BJ (cell line): ENCODE measurements around the gene RALA. TPM values are rescaled to one million over a fixed set of nuclear protein-coding genes. Genes with fewer than 3 reads are reported as not detected.
A peak's percentile ranks its signal among the peaks of the same experiment; 100 is the strongest.

Source experiments
- CTCF ChIA-PET: fragments of 350-600 bp; formaldehyde crosslinking; extraction: SDS; loops from one replicate; lab custom pipeline; 2021; ENCODE audit warnings: antibody characterized with exemption, inconsistent platforms; lab: Yijun Ruan, JAX
- POLR2A ChIA-PET: fragments of 300-600 bp; sonication (Branson Sonifier 250); formaldehyde crosslinking; extraction: SDS; loops from one replicate; lab custom pipeline; 2021; ENCODE audit warnings: antibody characterized with exemption; lab: Charles Lee
- DNase-seq: peaks from one replicate; pipeline ENCODE4 v3.0.0-alpha.2; 2011; ENCODE audit warnings: low read depth
- H3K27me3 ChIP-seq: 2 replicates; pipeline ENCODE4 v1.6.0; 2011; ENCODE audit warnings: low read length; ENCODE audit not compliant: control insufficient read depth, insufficient read depth
- H3K36me3 ChIP-seq: 2 replicates; pipeline ENCODE4 v1.5.1; 2011; ENCODE audit warnings: low read length; ENCODE audit not compliant: control insufficient read depth, insufficient read depth
- H3K4me3 ChIP-seq: 2 replicates; pipeline ENCODE4 v1.5.1; 2011; ENCODE audit warnings: low read depth, mild to moderate bottlenecking, control low read depth, low read length
- polyA plus RNA-seq: library from polyadenylated mRNA; depleted of rRNA; stranded (reverse); fragments of >200 nt; gene quantifications from 2 replicates; pipeline ENCODE4 v1.2.3, GENCODE V29; 2011
- TF ChIP-seq, protein P1 (sequence below): IDR thresholded peaks from 2 replicates; pipeline ENCODE4 v1.5.1; 2011; ENCODE audit warnings: low read depth, mild to moderate bottlenecking, control low read depth, inconsistent platforms, low read length, moderate library complexity; ENCODE audit not compliant: insufficient read depth

RALA gene
- polyA plus RNA-seq, 1 experiment = 14.9 TPM

DNA sequence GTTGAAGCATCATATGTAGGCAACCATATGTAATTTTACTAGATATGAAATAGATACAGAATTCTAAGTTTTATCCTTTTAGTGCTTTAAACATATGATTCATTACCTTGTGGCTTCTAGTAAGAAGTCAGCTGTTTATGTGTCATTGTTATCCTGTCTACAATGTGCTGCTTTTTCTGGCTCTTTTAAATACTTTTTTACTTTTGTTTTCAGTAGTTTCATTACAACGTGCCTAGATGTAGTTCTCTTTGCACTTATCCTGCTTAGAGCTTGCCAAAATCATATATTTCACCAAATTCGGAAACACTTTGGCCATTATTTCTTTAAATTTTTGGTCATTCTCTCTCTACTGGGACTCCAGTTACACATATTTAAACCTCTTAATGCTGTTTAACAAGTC lies 30.8 kb upstream of the RALA start:
- Histone ChIP-seq H3K4me3 (no peak overlapping the region), H3K36me3 (no peaks in the 10 kb centered on the region), H3K27me3 (no peaks in the 10 kb centered on the region)
- ChIA-PET POLR2A (interaction anchor here (0.6 kb wide), 3 partner anchors 169 to 1472 kb away, joined by 3 to 17 read pairs (median 4); no protein-coding TSS in a partner anchor), CTCF (interaction anchor here (1.3 to 3.5 kb wide), 2 partner anchors 12 to 30 kb away, joined by 4 to 14 read pairs; partner anchors contain the start of gene RALA)
- DNase-seq = peak; percentile 37
- TF ChIP-seq, protein P1, sequence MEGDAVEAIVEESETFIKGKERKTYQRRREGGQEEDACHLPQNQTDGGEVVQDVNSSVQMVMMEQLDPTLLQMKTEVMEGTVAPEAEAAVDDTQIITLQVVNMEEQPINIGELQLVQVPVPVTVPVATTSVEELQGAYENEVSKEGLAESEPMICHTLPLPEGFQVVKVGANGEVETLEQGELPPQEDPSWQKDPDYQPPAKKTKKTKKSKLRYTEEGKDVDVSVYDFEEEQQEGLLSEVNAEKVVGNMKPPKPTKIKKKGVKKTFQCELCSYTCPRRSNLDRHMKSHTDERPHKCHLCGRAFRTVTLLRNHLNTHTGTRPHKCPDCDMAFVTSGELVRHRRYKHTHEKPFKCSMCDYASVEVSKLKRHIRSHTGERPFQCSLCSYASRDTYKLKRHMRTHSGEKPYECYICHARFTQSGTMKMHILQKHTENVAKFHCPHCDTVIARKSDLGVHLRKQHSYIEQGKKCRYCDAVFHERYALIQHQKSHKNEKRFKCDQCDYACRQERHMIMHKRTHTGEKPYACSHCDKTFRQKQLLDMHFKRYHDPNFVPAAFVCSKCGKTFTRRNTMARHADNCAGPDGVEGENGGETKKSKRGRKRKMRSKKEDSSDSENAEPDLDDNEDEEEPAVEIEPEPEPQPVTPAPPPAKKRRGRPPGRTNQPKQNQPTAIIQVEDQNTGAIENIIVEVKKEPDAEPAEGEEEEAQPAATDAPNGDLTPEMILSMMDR = no peak

DNA sequence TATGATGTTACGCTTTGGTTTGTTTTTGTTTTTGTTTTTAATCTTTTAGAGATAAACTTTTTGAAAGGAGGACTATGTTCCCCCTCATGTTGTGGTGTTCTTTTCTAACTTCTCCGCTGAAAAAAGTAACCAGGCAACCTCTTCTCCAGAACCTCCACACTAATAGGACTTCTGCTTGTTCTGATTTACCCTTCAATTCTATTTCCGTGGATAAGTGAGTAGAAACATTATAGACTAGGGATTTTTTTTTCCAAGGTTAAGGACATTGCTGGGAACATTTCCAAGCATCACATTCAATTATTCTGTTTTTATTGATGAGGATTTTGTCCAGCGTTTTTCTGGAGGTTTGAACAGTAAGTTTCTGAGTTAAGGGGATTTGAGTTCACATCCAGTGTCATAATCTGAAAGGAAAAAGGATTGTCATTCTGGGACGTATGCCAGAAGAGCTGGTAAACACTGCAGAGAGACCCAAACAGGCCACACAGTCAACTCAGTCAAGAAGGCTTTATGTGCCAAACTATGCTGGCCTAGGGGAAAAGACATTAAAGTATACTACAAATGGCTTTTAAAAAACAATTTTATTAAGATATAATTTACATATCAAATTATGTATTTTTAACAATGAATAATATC lies 28.3 kb upstream of the RALA start:
- ChIA-PET POLR2A (no interaction called here), CTCF (interaction anchor here (0.8 to 3.5 kb wide), 2 partner anchors 15 to 459 kb away, joined by 3 to 14 read pairs; no protein-coding TSS in a partner anchor)
- Histone ChIP-seq H3K27me3 (no peaks in the 10 kb centered on the region), H3K4me3 (no peak overlapping the region), H3K36me3 (no peaks in the 10 kb centered on the region)
- no peak for DNase-seq
- TF ChIP-seq, protein P1 = no peak

DNA sequence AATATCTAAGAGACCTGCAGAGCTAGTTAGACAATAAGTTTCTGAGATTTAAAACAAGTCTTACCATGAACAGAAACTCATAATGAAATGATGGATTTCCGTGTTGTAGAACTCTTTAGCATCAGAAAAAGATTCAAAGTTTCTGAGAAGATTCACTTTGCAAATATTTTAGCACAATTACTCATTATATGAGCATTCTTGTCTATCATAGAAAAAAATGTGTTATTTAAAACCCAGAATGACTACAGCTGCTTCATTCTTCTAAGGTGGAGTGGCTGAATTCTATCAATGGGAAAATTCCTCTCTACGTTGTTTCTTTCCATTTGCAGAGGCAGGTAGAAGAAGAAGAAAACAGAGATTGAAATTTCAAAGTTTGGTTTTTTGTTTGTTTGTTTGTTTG lies 21.0 kb upstream of the RALA start:
- ChIA-PET CTCF (no interaction called here), POLR2A (no interaction called here)
- TF ChIP-seq, protein P1 = no peak
- Histone ChIP-seq H3K27me3 (no peaks in the 10 kb centered on the region), H3K36me3 (no peaks in the 10 kb centered on the region), H3K4me3 (no peak overlapping the region)
- no peak for DNase-seq

DNA sequence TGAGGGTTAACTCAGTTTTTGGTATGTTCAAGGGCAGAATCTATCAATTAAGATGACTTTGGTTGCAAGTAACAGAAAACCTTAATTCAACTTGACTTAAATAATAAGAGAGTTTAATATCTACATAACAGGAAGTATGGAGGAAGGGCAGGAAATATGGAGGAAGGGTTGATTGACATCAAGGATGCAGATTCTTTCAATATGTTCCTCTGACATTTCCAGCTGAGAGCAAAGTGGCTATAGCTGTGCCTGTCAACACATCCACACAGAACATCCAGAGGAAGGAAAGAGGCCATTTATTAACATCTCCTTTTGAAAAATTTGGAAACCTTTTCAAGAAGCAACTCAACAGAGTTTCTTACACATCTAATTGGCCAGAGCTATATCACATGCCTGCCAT lies 19.4 kb upstream of the RALA start:
- H3K27me3 ChIP-seq = no peaks in the 10 kb centered on the region
- CTCF ChIA-PET = interaction anchor here (0.9 to 1.4 kb wide), 3 partner anchors 13 to 23 kb away, joined by 3 to 5 read pairs (median 3); no protein-coding TSS in a partner anchor
- no peak for DNase-seq
- TF ChIP-seq, protein P1 = no peak
- POLR2A ChIA-PET = no interaction called here
- no peaks in the 10 kb centered on the region for H3K36me3 ChIP-seq
- H3K4me3 ChIP-seq = no peak overlapping the region

DNA sequence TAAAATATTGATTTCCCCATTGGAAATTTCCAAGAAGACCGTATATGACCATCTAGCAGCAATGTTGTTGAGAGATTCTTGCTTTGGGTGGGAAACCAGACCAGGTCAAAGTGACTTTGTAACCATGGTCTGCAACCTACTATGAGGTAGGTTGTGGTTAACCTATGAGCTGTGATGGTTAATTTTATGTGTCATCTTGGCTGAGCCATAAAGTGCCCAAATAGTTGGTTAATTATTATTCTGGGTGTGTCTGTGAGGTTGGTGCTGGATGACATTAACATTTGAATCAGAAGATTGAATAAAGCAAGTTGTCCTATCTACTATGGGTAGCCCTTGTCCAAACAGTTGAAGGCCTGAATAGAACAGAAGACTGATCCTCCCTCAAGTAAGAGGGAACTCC lies 18.3 kb upstream of the RALA start:
- ChIA-PET CTCF (no interaction called here), POLR2A (interaction anchor here (0.5 kb wide), 1 partner anchor 734 kb away, joined by 8 read pairs; no protein-coding TSS in a partner anchor)
- H3K4me3 ChIP-seq = no peak overlapping the region
- no peaks in the 10 kb centered on the region for H3K36me3 ChIP-seq
- no peak for DNase-seq
- H3K27me3 ChIP-seq = no peaks in the 10 kb centered on the region
- TF ChIP-seq, protein P1 = no peak
